CD4-positive, alpha-beta memory T cell (primary cell): Measurements from ENCODE around the gene NUP210. TPM values are rescaled to one million over a fixed set of nuclear protein-coding genes. Genes with fewer than 3 reads are reported as not detected.

Experiments used
- CTCF ChIA-PET: fragments of 350-600 bp; sonication (Branson Sonifier 250); formaldehyde crosslinking; loops from one replicate; lab custom pipeline; 2021; ENCODE audit warnings: inconsistent platforms; ENCODE audit not compliant: partially characterized antibody; lab: Charles Lee
- POLR2A ChIA-PET: fragments of 350-600 bp; sonication (Branson Sonifier 250); formaldehyde crosslinking; loops from one replicate; lab custom pipeline; 2021; ENCODE audit not compliant: partially characterized antibody; lab: Charles Lee
- DNase-seq, 5 donors: peaks; one replicate each; pipeline versions ENCODE4 v3.0.0 to v3.0.0-alpha.2; 2020 to 2022; ENCODE audit warnings: mixed read lengths in 1 of 5
- H3K27ac ChIP-seq: one replicate; pipeline ENCODE4 v1.7.0; 2013; ENCODE audit warnings: low read depth, low read length
- H3K27me3 ChIP-seq: 2 replicates; pipeline ENCODE4 v1.7.0; 2013; ENCODE audit warnings: mild to moderate bottlenecking, low read length, moderate library complexity; ENCODE audit not compliant: insufficient read depth
- H3K36me3 ChIP-seq: 2 replicates; pipeline ENCODE4 v1.7.0; 2013; ENCODE audit warnings: mild to moderate bottlenecking, low read length, moderate library complexity; ENCODE audit not compliant: insufficient read depth
- H3K4me1 ChIP-seq: 2 replicates; pipeline ENCODE4 v1.7.0; 2013; ENCODE audit warnings: mild to moderate bottlenecking, low read length, moderate library complexity; ENCODE audit not compliant: insufficient read depth
- H3K4me3 ChIP-seq, 2 donors: one replicate each; pipeline ENCODE4 v1.7.0; 2013; ENCODE audit warnings: low read length in 2 of 2, mild to moderate bottlenecking in 1 of 2
- H3K9me3 ChIP-seq, 2 donors: one replicate each; pipeline ENCODE4 v1.7.0; 2013; ENCODE audit warnings: low read length in 2 of 2, control low read depth in 1 of 2; ENCODE audit not compliant: control insufficient read depth in 1 of 2
- H3K27ac Mint-ChIP-seq, 7 donors: one replicate each; pipeline ENCODE4 v1.8.0; 2020 to 2021; ENCODE audit warnings: mixed read lengths in 7 of 7, mild to moderate bottlenecking in 6 of 7, inconsistent platforms in 3 of 7, moderate library complexity in 3 of 7
- H3K27me3 Mint-ChIP-seq, 2 donors: one replicate each; pipeline ENCODE4 v1.8.0; 2020 to 2021; ENCODE audit warnings: mixed read lengths in 2 of 2
- H3K36me3 Mint-ChIP-seq, 2 donors: one replicate each; pipeline ENCODE4 v1.8.0; 2020 to 2021; ENCODE audit warnings: mixed read lengths in 2 of 2, inconsistent platforms in 1 of 2, mild to moderate bottlenecking in 1 of 2
- H3K4me1 Mint-ChIP-seq, 4 donors: one replicate each; pipeline ENCODE4 v1.8.0; 2020 to 2021; ENCODE audit warnings: mixed read lengths in 4 of 4, mild to moderate bottlenecking in 1 of 4
- H3K4me3 Mint-ChIP-seq, 8 donors: one replicate each; pipeline ENCODE4 v1.8.0; 2020 to 2021; ENCODE audit warnings: mixed read lengths in 8 of 8, mild to moderate bottlenecking in 7 of 8, moderate library complexity in 6 of 8, inconsistent platforms in 3 of 8
- H3K9me3 Mint-ChIP-seq, 8 donors: one replicate each; pipeline ENCODE4 v1.8.0; 2020 to 2021; ENCODE audit warnings: mixed read lengths in 8 of 8, mild to moderate bottlenecking in 5 of 8, inconsistent platforms in 3 of 8, moderate library complexity in 1 of 8
- intact Hi-C: fragments of 100-400 bp; cut with micrococcal nuclease; formaldehyde crosslinking; loops from one replicate; pipeline ENCODE4 v1.15.1; 2023
- polyA plus RNA-seq, 2 donors: library from polyadenylated mRNA; unstranded; fragments of 300-500 nt; fragmentation: Illumina TruSeq; gene quantifications; one replicate each; pipeline ENCODE4 v1.2.3, GENCODE V29; 2021
- total RNA-seq, 2 experiments: library from RNA; stranded (reverse); gene quantifications; one replicate each; pipeline ENCODE4 v1.2.3, GENCODE V29; 2021

The NUP210 gene
- total and polyA plus RNA-seq, 4 experiments from 2014 or later = 20.5 to 149 (median 110) TPM

GRCh38 chr3:13299531-13300155 is 120.5 kb downstream of the NUP210 start:
- Histone ChIP-seq H3K27ac (no peak overlapping the region), H3K27me3 (no peaks in the 10 kb centered on the region), H3K4me3 (no peak overlapping the region), H3K36me3 (no peaks in the 10 kb centered on the region), H3K9me3 (no peaks in the 10 kb centered on the region), H3K4me1 (no peaks in the 10 kb centered on the region)
- Mint-ChIP-seq H3K27ac (no peak overlapping the region), H3K27me3 (peaks cover 19 to 24% of the 10 kb centered on the region in 2 donors), H3K4me3 (no peak overlapping the region), H3K9me3 (peaks cover 0 to 3% (median 0%) of the 10 kb centered on the region in 8 donors), H3K36me3 (no peaks in the 10 kb centered on the region), H3K4me1 (peaks cover 0 to 8% (median 3%) of the 10 kb centered on the region in 4 donors)
- CTCF ChIA-PET = no interaction called here
- POLR2A ChIA-PET = no interaction called here
- DNase-seq = no peak
- intact Hi-C loops = no loop called here

- no peaks in the 10 kb centered on the region for H3K9me3 Mint-ChIP-seq
Measured at GRCh38 chr3:13296662-13297061, 123.5 kb downstream of the NUP210 start.

DNA sequence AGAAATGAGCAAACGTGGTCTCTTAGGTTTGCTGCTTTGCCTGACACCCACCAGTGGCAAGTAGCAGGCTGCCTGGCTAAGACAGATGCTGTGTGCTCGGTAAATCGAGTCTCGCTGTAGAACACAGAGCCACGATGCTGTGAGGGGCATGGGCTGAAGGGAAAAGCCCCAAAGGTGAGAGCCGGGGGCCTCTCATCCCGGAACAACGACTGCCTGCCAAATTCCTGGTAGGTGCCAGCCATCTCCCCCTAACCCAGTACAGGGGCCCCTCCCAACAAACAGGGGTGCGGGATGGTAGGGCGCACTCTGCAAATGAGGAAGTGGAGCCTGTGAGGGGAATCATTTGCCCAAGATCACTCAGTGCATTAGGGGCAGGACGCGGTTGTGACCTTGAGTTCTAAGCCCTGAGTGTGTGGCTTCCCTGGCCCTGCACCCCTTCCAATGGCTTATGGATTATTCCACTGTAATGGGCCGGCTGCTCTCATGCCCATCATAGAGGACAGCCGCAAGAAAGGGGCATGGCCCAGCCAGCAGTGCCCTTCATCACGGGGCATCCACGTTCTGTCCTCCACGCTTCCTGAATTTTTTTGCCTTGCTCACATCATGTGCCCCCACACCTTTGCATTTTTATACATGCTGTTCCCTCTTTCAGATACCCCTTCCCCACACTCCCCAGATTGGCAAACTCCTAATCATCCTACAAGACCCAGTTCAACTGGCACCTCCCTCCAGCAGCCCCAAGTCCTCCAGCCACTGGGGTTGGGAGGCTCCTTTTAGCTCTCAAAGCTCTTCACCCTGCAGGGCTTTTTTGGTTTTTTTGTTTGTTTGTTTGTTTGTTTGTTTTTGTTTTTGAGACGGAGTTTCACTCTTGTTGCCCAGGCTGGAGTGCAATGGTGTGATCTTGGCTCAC is 125.4 kb downstream of the NUP210 start:
- H3K27ac ChIP-seq = no peak overlapping the region
- peaks cover 0 to 8% (median under 1%) of the 10 kb centered on the region in 4 donors for H3K4me1 Mint-ChIP-seq
- intact Hi-C loops = no loop called here
- POLR2A ChIA-PET = no interaction called here
- no peaks in the 10 kb centered on the region for H3K4me1 ChIP-seq
- DNase-seq = no peak
- H3K9me3 Mint-ChIP-seq = no peaks in the 10 kb centered on the region
- no peaks in the 10 kb centered on the region for H3K36me3 Mint-ChIP-seq
- no peaks in the 10 kb centered on the region for H3K36me3 ChIP-seq
- no peak overlapping the region for H3K27ac Mint-ChIP-seq
- no peak overlapping the region for H3K4me3 Mint-ChIP-seq
- CTCF ChIA-PET = interaction anchor here (0.6 kb wide), 1 partner anchor 164 kb away, joined by 4 read pairs; no protein-coding TSS in a partner anchor
- H3K27me3 ChIP-seq = peaks cover 6% of the 10 kb centered on the region
- H3K4me3 ChIP-seq = no peak overlapping the region
- no peaks in the 10 kb centered on the region for H3K9me3 ChIP-seq
- H3K27me3 Mint-ChIP-seq = peaks cover 20 to 29% of the 10 kb centered on the region in 2 donors

More at GRCh38 chr3:13296662-13297061, 123.5 kb downstream of the NUP210 start:
- ChIA-PET CTCF (no interaction called here), POLR2A (no interaction called here)
- peaks cover 0 to 8% (median under 1%) of the 10 kb centered on the region in 4 donors for H3K4me1 Mint-ChIP-seq
- no peak overlapping the region for H3K4me3 ChIP-seq
- H3K4me1 ChIP-seq = no peaks in the 10 kb centered on the region
- H3K27me3 Mint-ChIP-seq = peaks cover 27 to 32% of the 10 kb centered on the region in 2 donors
- H3K4me3 Mint-ChIP-seq = no peak overlapping the region
- no peak for DNase-seq
- H3K36me3 Mint-ChIP-seq = no peaks in the 10 kb centered on the region
- peaks cover 6% of the 10 kb centered on the region for H3K27me3 ChIP-seq
- no peaks in the 10 kb centered on the region for H3K9me3 ChIP-seq
- H3K36me3 ChIP-seq = no peaks in the 10 kb centered on the region
- no peak overlapping the region for H3K27ac Mint-ChIP-seq
- no peak overlapping the region for H3K27ac ChIP-seq
- intact Hi-C loops = no loop called here

DNA sequence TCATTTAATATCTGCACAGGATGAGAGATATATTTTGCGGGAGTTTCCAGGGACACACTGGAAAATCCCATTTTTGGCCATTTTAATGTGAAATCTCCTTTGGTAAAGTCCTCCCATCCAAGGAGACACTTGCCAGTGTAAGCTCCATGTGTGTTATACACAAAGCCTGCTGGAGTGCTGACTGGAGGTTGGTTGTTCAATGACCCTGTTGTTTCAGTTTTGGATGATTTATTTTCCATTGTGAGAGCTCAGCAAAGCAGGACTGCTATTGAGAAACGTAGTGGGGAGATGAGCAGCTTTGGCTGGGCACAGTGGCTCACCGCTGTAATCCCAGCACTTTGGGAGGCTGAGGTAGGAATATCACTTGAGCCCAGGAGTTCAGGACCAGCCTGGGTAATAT is 127.7 kb downstream of the NUP210 start:
- H3K27ac Mint-ChIP-seq = no peak overlapping the region
- Histone ChIP-seq H3K27me3 (peaks cover 6% of the 10 kb centered on the region), H3K4me3 (no peak overlapping the region), H3K4me1 (no peaks in the 10 kb centered on the region), H3K9me3 (no peaks in the 10 kb centered on the region), H3K27ac (no peak overlapping the region), H3K36me3 (no peaks in the 10 kb centered on the region)
- H3K9me3 Mint-ChIP-seq = peaks cover 0 to 4% (median 2%) of the 10 kb centered on the region in 8 donors
- H3K27me3 Mint-ChIP-seq = peaks cover 24 to 29% of the 10 kb centered on the region in 2 donors
- CTCF ChIA-PET = no interaction called here
- POLR2A ChIA-PET = no interaction called here
- H3K4me3 Mint-ChIP-seq = no peak overlapping the region
- no peaks in the 10 kb centered on the region for H3K36me3 Mint-ChIP-seq
- intact Hi-C loops = no loop called here
- peaks cover 0 to 8% (median under 1%) of the 10 kb centered on the region in 4 donors for H3K4me1 Mint-ChIP-seq
- DNase-seq = no peak

DNA sequence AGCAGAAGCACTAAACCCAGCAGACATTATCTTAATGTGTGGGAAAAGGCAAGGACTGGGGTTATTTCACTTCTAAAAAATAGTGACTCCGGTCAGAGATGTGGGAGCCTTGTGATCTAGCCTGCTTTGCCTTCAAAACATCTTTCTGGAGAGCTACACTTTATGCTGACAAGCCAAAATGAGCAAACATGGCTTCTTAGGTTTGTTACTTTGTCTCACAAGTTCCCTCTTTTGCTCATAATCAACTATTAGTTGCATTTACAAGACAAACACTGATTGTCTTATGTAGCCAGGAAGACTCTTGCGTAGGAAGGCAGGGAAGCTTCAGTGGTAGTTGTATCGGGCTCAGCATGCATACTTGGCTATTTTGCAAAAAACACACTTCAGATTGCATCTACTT is 129.2 kb downstream of the NUP210 start:
- no peaks in the 10 kb centered on the region for H3K9me3 ChIP-seq
- H3K27ac Mint-ChIP-seq = no peak overlapping the region
- H3K4me3 Mint-ChIP-seq = no peak overlapping the region
- peaks cover 25 to 26% of the 10 kb centered on the region in 2 donors for H3K27me3 Mint-ChIP-seq
- POLR2A ChIA-PET = no interaction called here
- H3K9me3 Mint-ChIP-seq = peaks cover 0 to 16% (median 14%) of the 10 kb centered on the region in 8 donors
- no peaks in the 10 kb centered on the region for H3K4me1 Mint-ChIP-seq
- H3K27ac ChIP-seq = no peak overlapping the region
- intact Hi-C loops = no loop called here
- no peak overlapping the region for H3K4me3 ChIP-seq
- H3K4me1 ChIP-seq = no peaks in the 10 kb centered on the region
- CTCF ChIA-PET = no interaction called here
- no peak for DNase-seq
- H3K36me3 ChIP-seq = no peaks in the 10 kb centered on the region
- peaks cover 4 to 11% of the 10 kb centered on the region in 2 donors for H3K36me3 Mint-ChIP-seq
- peaks cover 8% of the 10 kb centered on the region for H3K27me3 ChIP-seq

DNA sequence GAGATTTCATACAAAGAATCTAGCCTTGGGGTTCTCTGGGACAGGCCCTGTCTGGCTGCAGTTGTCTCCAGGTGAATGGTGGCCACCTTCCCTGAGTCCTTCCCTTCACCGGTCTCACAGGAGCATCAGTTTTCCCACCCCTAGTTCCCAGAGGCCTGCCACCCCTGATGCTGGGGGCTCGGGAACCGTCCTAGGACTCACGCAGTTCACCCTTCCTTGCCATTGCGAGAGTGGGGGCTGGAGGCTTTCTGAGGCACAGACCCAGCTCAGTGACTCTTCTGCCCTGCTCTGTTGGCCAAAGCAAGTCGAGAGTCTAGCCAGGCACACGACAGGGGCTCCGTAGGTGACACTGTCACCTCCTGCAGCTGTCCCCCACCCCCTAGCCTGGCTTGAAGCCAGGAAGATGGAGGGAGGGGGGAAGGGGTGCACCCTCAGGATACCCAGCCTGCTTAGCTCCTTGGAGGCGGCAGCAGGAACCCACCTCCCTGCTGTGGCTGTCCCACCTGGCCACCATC is 130.3 kb downstream of the NUP210 start:
- Mint-ChIP-seq H3K4me1 (no peaks in the 10 kb centered on the region), H3K9me3 (peaks cover 0 to 19% (median 15%) of the 10 kb centered on the region in 8 donors), H3K27ac (no peak overlapping the region), H3K36me3 (peaks cover 4 to 11% of the 10 kb centered on the region in 2 donors), H3K4me3 (no peak overlapping the region), H3K27me3 (peaks cover 21 to 23% of the 10 kb centered on the region in 2 donors)
- Histone ChIP-seq H3K4me1 (no peaks in the 10 kb centered on the region), H3K27me3 (peaks cover 14% of the 10 kb centered on the region), H3K36me3 (no peaks in the 10 kb centered on the region), H3K9me3 (no peaks in the 10 kb centered on the region), H3K27ac (no peak overlapping the region), H3K4me3 (no peak overlapping the region)
- DNase-seq = no peak
- CTCF ChIA-PET = no interaction called here
- intact Hi-C loops = no loop called here
- POLR2A ChIA-PET = no interaction called here
